HG03432 (cell line): ENCODE measurements around the gene MMS19.
"Not testable (repeated sequence)": the region's sequence is repeated elsewhere in the genome, so short reads cannot be mapped to it uniquely, and the experiment has no call there.

Experiments used
- ATAC-seq: cut with Tn5 transposase; IDR thresholded peaks from one replicate; pipeline ENCODE4 v1.9.1; 2021; ENCODE audit warnings: mild to moderate bottlenecking, moderate library complexity; ENCODE audit not compliant: unreplicated experiment

Gene MMS19

GRCh38 chr10:97498076-97498840 is at the start of gene MMS19:
Gene MMS19, minus strand, starts transcription at chr10:97498422. Its CDS starts 38 bp downstream, at chr10:97498384.
- peak; percentile 92 for ATAC-seq

- ATAC-seq = no peak
Observed at GRCh38 chr10:97547962-97548361, 49.7 kb upstream of the MMS19 start.

- ATAC-seq = no peak
Observed at GRCh38 chr10:97547271-97547600, 49.0 kb upstream of the MMS19 start.

GRCh38 chr10:97546456-97547270 is 48.4 kb upstream of the MMS19 start:
- no peak for ATAC-seq

- peak; percentile 61 for ATAC-seq
Observed at GRCh38 chr10:97543025-97543546, 44.9 kb upstream of the MMS19 start.

- ATAC-seq = peak; percentile 42
Observed at GRCh38 chr10:97542169-97543024, 44.2 kb upstream of the MMS19 start.

GRCh38 chr10:97540669-97541500 is 42.7 kb upstream of the MMS19 start:
- no peak for ATAC-seq

GRCh38 chr10:97539523-97540200 is 41.4 kb upstream of the MMS19 start:
- no peak for ATAC-seq

- no peak for ATAC-seq
Observed at GRCh38 chr10:97538839-97539238, 40.6 kb upstream of the MMS19 start.

- no peak for ATAC-seq
Observed at GRCh38 chr10:97538411-97538810, 40.2 kb upstream of the MMS19 start.

- no peak for ATAC-seq
Observed at GRCh38 chr10:97537186-97537869, 39.1 kb upstream of the MMS19 start.

- no peak for ATAC-seq
Observed at GRCh38 chr10:97534746-97535367, 36.6 kb upstream of the MMS19 start.

GRCh38 chr10:97533888-97534287 is 35.7 kb upstream of the MMS19 start:
- no peak for ATAC-seq

- ATAC-seq = no peak
Observed at GRCh38 chr10:97532935-97533671, 34.9 kb upstream of the MMS19 start.

GRCh38 chr10:97531401-97531986 is 33.3 kb upstream of the MMS19 start:
- ATAC-seq = no peak

GRCh38 chr10:97529685-97530465 is 31.7 kb upstream of the MMS19 start:
- no peak for ATAC-seq

GRCh38 chr10:97528876-97529275 is 30.7 kb upstream of the MMS19 start:
- ATAC-seq = not testable (repeated sequence)
